ENCODE data around the gene SDE2.

DNA sequence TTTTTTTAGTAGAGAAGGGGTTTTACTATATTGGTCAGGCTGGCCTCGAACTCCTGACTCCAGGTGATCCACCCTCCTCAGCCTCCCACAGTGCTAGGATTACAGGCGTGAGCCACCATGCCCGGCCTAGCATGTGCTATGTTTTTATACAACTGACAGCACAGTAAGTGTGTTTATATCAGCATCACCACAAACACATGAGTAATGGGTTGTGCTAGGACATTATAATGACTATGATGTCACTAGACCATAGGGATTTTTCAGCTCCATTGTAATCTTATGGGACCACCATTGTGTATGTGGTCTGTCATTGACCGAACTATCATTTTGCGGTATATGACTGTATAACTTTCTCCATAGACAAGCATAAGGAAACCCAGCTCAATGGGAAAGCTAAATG is 64.4 kb downstream of the SDE2 start:
- TF ChIP-seq, protein P1, sequence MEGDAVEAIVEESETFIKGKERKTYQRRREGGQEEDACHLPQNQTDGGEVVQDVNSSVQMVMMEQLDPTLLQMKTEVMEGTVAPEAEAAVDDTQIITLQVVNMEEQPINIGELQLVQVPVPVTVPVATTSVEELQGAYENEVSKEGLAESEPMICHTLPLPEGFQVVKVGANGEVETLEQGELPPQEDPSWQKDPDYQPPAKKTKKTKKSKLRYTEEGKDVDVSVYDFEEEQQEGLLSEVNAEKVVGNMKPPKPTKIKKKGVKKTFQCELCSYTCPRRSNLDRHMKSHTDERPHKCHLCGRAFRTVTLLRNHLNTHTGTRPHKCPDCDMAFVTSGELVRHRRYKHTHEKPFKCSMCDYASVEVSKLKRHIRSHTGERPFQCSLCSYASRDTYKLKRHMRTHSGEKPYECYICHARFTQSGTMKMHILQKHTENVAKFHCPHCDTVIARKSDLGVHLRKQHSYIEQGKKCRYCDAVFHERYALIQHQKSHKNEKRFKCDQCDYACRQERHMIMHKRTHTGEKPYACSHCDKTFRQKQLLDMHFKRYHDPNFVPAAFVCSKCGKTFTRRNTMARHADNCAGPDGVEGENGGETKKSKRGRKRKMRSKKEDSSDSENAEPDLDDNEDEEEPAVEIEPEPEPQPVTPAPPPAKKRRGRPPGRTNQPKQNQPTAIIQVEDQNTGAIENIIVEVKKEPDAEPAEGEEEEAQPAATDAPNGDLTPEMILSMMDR (IDR thresholded peaks at IDR 0.05), result no peak
- TF ChIP-seq EP300 (IDR thresholded peaks at IDR 0.05; ENCODE audit: low read depth) (no peak), POLR2AphosphoS5 (IDR thresholded peaks at IDR 0.05) (no peak)

Measured in transverse colon (tissue), 4 donors.